HL-60 (cell line): ENCODE measurements around the gene CDYL2.

Experiments
- CTCF ChIP-seq: IDR thresholded peaks from one replicate; pipeline ENCODE4 v1.5.1; 2011; ENCODE audit warnings: low read length, control low read depth, inconsistent platforms; ENCODE audit not compliant: insufficient read depth
- SPI1 ChIP-seq: IDR thresholded peaks from 2 replicates; pipeline ENCODE4 v1.6.1; 2012; ENCODE audit warnings: low read depth, mild to moderate bottlenecking, borderline replicate concordance

GRCh38 chr16:80670170-80670865, 134.1 kb downstream of the CDYL2 start:
- TF ChIP-seq CTCF (no peak), SPI1 (no peak)
